NOMO-1 (cell line): ENCODE results near the gene AP3S2.
"Not testable (repeated sequence)": the region's sequence is repeated elsewhere in the genome, so short reads cannot be mapped to it uniquely, and the experiment has no call there.

Experiments
- DNase-seq, 2 experiments: peaks; one replicate each; lab custom pipeline; 2025; ENCODE audit not compliant: unreplicated experiment in 2 of 2; lab: John Stamatoyannopoulos, UW

Gene AP3S2

DNA sequence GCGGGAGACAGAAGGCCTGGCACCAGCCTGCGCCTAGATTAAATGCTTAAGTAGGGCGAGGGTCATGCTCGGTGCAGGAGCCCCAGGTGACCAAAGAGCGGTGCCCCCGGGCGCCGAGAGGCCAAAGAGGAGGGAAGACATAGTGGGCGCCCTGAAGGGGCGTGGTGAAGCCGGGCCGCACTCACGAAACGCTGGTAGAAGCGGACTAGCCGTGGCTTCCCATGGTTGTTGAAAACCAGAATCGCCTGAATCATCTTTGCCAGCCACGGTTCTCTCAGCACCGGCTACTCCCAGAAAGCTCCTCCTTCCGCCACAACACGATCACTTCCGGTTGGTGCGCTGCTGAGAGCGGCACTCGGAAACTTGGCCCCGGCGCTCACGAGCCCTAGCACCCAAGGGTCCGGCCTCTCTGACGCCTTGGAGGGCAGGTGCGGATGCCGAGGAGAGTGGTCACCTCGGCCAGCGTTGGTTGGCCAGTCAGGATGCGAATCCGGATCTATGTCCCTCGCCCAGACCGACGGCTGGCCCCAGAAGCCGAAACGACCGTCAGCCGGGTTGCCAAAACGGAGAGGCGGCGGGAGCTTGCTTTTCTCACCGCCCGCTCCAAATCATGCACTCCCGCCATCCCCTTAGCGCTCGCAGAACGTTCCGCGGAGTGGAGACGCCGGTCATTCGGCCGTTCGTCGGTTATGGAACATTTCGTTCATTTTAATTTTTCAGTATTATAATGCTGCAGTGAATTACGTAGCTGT lies at the start of gene AP3S2:
Gene AP3S2, minus strand, starts transcription at position 299 of the 752 bp plus-strand sequence. Its CDS starts 45 bp downstream, at position 254.
- DNase-seq = peak; percentile 90

DNA sequence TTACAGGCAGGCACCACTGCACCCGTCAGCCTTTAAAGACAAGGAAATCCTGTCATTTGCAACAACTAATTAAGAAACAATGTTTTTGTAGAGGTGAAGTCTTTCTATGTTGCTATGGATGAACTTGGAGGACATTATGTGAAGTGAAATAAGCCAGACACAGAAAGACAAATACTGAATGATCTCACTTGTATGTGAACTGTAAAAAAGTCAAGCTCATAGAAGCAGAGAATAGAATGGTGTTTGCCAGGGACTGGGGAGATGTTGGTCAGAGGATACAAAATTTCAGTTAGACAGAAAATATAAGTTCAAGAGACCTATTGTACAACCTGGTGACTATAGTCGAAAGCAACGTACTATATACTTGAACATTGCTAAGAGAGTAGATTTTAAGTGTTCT lies 46.1 kb upstream of the AP3S2 start:
- DNase-seq = no peak

DNA sequence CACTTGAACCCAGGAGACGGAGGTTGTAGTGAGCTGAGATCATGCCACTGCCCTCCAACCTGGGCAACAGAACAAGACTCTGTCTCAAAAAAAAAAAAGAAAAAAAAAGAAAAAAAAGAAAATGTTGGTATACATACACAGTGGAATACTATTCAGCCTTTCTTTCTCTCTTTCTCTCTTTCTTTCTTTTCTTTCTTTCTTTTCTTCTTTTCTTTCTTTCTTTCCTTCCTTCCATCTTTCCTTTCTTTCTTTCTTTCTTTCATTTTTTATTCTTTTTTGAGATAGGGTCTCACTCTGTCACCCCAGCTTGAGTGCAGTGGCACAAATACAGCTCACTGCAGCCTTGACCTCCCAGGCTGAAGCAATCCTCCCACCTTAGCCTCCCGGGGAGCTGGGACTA lies 45.6 kb upstream of the AP3S2 start:
- not testable (repeated sequence) for DNase-seq

DNA sequence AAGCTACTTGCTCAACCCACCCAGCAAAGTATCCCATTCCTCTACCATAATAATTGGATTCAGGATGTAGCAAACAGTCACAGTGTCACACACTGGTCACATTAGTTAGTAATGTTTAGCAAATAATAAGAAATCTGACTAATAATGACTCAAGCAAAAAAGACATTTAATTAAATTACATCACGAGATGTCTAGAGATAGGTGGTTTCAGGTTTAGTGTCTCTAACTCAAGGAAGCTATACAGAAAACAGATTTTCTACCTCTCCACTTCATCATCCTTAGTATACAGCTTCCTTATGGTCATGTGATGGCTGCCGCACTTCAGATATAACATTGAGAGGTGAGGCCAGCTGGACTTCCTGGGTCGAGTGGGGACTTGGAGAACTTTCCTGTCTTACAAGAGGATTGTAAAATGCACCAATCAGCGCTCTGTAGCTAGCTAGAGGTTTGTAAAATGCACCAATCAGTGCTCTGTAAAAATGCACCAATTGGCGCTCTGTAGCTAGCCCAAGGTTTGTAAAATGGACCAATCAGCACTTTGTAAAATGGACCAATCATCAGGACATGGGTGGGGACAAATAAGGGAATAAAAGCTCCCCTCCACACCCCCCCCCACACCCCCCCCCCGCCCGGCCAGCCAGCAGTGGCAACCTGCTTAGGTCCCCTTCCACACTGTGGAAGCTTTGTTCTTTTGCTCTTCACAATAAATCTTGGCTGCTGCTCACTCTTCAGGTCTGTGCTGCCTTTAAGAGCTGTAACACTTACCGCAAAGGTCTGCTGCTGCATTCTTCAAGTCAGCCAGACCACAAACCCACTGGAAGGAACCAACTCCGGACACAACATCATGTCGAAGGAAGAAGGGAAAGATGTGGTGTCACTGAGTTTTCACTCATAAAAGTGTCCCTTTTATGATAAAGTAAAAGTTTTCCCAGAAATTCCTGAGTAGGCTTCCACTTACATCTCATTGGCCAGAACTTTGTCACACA lies 43.9 kb upstream of the AP3S2 start:
- peak in 1 of 2 experiments; percentile 40 for DNase-seq

DNA sequence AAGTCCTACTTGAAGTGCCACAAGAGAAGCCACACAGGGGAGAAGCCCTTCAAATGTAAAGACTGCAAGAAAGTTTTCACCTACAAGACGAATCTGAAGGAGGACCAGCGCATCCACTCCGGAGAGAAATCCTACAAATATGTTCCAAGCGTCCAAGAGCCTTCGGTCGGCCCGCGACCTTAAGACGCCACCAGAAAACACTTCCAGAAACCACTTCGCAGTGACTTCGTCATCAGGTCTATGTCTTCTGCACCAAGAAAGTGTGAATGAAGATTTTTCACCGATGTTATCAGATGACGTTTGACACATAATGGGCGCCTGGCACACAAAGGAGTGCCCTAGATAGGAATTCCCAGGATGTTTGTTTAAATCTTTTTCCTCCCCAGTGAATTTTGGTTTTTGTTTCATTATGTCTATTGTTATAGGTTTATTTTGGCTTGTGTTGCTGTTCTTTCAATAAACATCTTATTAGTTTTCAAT lies 43.0 kb upstream of the AP3S2 start:
- no peak for DNase-seq

DNA sequence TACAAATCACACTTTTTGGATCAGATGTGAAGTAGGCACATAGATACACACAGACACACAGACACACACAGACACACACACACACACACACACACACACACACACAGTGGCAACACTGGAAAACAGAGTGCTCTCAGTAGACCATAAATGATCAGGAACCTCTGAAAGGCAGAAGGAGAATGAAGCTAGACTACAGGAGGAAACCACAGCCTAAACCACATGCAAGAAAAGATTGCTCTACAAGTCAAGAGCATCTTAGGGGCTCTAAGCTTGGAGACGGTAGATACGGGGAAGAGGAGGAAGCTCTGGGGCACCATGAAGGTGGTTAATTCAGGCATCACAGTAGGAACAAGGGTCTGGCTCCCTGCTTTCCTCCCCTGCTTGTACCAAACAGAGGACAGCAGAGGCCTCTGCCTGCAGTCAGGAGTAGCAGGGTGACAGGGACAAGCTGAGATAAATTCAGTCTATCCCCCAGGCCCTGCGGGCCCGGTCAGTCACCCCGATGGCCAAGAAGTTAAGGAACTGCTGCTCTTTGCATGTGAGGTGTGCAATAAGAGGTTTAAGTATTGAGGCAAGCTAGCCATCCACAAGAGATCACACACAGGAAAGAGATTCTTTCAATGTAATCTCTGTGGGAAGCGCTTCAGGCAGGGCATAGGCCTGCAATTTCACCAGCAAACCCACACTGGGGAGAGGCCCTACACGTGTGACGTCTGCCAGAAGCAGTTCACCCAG lies 42.4 kb upstream of the AP3S2 start:
- peak; percentile 31 to 81 for DNase-seq

DNA sequence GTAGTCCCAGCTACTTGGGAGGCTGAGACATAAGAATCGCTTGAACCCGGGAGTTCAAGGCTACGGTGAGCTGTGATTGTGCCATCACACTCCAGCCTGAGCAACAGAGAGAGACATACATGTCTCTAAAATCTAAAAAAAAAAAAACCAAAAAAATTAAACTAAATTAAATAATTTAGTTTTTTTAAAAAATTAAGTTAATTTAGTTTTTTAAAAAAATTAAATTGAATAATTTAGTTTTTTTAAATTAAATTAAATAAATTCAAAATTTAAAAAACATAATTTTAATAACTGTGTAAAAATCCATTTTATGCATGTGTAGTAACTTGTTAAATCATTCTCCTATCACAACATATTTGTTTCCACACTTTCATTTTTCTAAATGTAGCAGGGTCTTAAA lies 39.1 kb upstream of the AP3S2 start:
- no peak for DNase-seq

DNA sequence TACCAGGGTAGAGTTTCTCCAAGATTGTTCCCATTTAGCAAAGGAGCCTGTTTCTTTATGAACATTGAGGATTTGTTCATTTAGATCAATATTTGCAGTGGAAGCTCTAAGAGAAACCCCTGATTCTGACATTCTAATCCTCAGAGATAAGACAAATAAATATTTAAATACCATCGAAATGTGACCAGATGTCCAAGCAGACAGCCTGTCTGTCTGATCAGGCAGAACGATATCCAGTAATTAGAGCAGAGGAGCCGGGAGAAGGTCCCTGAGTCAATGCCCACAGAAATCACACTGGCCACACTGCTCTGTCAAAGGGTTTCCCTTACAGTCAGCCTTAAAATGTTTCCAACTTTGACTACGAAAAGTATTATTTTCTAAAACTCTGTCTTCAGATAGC lies 34.6 kb upstream of the AP3S2 start:
- no peak for DNase-seq

DNA sequence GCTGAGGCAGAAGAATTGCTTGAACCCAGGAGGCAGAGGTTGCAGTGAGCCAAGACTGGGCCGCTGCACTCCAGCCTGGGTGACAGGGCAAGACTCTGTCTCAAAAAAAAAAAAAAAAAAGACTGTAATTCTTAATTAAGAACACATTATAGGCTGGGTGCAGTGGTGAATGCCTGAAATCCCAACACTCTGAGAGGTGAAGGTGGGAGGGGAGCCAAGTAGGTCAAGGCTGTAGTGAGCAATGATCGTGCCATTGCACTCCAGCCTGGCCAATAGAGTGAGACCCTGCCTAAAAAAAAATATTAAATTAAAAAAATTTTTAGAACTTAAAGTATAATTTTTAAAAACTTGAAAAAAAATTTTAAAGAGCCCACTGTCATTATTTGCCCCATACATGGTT lies 32.4 kb upstream of the AP3S2 start:
- DNase-seq = no peak

DNA sequence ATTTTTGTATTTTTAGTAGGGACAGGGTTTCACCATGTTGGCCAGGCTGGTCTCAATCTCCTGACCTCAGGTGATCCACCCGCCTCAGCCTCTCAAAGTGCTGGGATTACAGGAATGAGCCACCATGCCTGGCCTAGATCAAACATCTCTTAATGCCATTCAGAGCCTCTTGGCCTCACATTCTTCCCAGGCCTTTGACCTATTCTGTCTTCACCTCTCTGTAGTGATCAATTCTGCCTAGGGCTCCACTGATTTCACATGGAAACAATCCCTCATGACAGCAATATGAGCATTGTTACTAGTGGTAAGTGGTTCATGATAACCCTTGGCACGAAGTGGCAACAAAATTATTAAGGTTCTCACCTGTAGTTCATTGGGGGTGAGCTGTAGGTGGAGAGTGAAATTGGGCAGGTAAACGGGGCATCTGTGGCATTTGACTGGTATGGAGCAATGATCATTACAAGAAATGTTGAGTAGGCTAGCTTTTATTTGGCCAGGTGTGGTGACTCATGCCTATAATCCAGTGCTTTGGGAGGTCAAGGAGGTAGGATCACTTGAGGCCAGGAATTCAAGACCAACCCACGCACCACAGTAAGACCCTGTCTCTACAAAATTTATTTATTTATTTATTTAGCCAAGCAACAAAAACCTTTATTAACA lies 23.8 kb upstream of the AP3S2 start:
- DNase-seq = no peak

DNA sequence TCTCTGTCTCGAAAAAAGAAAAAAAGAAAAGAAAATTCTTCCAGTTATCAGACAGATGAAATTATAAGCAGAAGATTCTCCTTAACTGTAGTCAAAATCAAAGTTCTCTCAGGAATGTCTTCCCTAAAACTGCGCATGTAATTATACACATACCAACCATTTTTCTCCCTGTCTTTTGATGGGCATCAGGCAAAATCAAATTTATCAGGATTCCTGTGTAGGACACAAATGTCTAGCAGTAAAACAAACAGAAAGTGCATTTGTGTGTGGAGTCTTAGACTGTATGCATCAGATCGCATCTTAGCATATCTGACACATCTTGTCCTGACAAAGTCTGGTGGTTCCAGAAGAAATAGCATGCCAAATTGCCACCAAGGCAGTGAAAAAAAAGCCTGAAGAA lies 22.9 kb upstream of the AP3S2 start:
- no peak for DNase-seq

DNA sequence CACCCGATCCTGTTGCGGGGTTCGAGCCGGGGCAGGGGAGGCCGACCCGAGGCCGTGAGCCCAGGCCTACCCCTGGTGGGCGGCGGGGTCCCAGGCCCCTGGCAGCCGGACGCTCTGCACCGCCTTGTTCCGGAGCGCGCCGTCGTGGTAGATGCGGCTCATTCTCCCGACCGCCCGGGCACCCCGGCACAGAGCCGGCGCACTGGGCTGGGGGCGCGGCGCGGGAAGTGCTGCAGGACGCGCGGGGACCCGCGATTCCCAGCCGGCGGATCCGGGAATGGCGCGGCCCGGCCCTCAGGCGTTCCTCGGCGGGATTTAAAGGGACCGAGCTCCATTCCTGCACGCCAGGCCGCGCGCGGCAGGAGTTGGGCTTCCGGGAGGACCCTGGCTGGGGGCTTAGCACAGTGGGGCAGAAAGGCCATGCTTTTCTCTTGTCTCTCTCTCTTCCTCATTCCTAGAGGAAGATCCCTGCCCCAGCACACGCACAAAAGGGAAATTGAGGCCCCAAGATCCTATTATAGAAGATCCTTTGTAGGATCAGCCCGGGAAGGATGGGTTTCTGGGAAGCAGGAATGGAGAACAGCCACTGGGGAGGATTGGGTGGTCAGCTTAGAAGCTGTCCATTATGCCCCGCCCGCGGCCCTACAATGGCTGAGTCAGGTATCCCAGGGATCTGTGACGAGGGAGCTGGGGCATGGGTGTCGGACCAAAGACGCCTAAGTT lies 19.0 kb upstream of the AP3S2 start, which contains the start of gene ARPIN:
Gene ARPIN, minus strand, starts transcription at position 279 of the 723 bp plus-strand sequence. Its CDS starts 117 bp downstream, at position 162.
- DNase-seq = no peak

DNA sequence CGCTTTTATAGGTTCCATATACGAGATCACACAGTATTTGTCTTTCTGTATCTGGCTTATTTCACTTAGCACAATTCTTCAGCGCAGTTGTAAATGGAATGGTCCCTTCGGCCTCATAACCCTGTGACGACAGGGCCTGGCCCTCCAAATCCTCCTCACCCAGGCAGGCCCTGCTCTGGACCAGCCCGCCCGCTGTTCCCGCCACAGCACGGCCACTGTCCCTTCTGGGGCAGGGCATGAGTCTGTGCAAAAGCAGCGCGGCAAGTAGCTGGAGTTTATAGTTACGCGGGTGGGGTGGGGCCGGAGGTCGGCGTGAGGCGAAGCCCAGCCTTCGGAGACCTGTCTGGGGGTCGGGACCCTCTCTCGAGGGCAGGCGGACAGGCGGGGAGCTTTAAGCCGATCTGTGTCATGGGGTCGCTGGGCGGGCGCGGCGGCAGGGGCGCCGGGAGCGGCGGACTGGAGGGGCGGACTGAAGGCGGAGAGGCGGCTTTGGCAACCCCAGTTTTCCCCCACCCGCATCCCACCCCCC lies 18.4 kb upstream of the AP3S2 start:
- DNase-seq = no peak

DNA sequence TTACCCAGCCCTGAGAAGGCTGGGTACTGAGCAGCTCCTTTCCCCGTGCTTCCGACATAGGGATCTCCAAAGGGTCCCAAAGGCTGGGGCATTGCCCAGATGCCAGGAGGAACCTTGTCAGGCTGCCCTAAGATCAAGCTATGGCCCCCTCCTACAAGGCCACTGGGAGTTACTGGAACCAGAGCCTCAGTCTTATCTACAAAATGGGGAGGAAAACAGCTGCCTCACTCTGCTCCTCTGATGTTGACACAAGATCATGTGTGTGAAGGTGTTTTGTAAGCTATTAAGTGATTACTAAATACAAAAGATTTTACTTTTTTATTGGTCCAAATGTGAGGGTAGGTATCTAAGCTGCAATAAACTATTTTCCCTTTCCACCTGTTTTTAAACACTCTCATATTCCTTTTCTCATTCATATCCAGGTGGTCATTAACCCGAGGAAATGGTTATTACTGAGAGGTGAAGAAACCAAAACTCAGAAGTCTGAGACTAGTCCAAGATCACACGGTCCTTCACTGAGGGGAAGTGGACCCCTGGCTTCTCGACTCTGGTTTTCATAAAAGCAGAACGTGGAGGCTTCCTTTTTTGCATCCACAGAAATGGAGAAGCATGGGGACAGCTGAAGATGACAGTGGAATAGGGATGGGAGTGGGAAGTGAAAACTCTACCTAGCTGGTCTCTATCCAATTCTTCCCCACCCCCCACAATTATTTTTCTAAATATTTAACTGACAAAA lies 17.3 kb upstream of the AP3S2 start:
- peak in 1 of 2 experiments; percentile 81 for DNase-seq

DNA sequence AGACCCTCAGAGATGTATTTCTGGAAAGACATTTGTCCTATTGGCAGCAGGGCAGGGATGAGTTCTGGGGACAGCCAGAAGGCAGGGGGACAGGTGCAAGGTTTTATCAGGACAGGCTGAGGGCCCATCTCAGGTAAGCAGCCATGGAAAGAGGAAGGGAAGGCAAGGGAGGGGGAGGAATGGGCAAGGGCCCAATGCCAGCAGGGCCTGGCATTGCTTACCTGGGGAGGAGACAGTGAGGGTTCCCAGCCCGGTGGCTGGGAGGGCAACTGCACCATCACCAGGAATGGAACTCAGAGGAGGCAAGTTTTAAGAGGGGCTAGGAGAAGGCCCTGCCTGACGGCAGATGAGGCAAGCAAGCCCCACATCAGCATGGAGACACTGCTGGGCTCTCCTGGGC lies 15.8 kb upstream of the AP3S2 start:
- no peak for DNase-seq

DNA sequence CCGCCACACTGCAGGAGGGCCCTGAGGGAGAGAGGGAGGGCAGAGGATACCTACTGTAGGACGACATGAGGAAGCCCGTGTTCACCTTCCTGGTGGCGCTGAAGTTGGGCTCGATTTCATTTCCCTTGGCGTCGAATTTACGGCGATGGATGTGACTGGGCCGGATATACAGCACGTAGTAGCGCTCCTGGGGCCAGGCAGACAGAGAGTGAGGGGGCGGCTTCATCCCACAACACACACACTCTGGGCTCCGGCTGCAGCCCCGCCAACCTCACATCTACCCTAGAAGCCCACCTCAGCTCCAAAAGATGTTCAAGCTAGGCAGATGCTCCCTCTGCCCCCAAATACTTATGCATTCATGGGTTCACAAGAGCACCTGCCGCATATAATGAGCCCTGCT lies 14.4 kb upstream of the AP3S2 start:
- DNase-seq = no peak

DNA sequence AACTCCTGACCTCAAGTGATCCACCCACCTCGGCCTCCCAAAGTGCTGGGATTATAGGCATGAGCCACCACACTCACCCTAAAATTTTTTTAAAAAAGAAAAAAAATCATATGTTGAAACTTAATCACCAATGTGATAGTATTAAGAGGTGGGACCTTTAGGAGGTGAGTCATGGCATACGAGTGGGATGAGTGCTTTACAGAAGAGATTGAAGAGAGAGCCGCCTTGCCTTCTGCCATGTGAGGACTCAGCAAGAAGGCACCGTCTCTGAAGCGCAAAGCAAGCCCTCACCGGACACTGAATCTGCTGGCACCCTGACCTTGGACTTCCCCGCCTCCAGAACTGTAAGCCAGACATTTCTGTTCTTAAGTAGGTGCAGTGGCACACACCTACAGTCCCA lies 13.5 kb upstream of the AP3S2 start:
- no peak for DNase-seq

DNA sequence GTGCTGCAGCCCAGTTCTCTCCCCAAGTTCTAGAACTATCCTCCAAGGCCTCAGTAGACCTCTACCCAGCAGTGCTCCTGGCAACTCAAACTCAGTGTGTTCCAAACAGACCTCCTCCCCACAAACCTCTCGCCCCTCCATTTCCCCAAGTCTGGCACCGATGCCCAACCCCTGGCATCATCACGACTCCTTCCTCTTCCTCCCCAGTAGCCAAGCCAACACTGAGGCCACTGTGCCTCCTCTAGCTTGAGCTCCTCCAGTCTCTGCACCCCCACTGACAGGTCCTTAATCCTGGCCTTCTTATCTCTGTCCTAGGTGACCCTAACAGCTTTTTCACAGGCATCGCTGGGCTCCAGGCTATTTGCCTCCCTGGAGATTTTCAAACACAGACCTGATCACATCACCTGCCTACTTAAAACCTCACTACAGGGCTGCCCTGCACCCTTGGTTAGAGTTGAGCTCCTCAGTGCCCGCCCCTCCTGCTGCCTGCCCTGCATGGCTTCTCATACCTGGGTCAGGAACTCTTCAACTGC lies 12.1 kb upstream of the AP3S2 start:
- no peak for DNase-seq
